PC-3 (cell line): ENCODE results near the gene TBXAS1. TPM values are rescaled to one million over a fixed set of nuclear protein-coding genes. Genes with fewer than 3 reads are reported as not detected.

Experiments used
- ATAC-seq: fragments of 200-7000 bp; cut with Tn5 transposase; 2 replicates; pipeline ENCODE4 v1.9.1; 2020; ENCODE audit warnings: mild to moderate bottlenecking, moderate library complexity
- BruUV-seq: library from RNA; stranded (reverse); fragments of 400-500 nt; replicated peaks from 2 replicates; lab custom pipeline; 2021; lab: Mats Ljungman, UMichigan
- CTCF ChIA-PET: fragments of 300-600 bp; sonication (Branson Sonifier 250); formaldehyde crosslinking; loops from one replicate; lab custom pipeline; 2022; ENCODE audit warnings: antibody characterized with exemption; lab: Charles Lee
- POLR2A ChIA-PET: fragments of 300-600 bp; sonication (Branson Sonifier 250); formaldehyde crosslinking; loops from one replicate; lab custom pipeline; 2022; ENCODE audit warnings: antibody characterized with exemption; ENCODE audit not compliant: unreplicated experiment; lab: Charles Lee
- DNase-seq: peaks from one replicate; pipeline ENCODE4 v3.0.0-alpha.2; 2015
- H2AFZ ChIP-seq: fragments of 300-600 bp; sonication (generic); 2 replicates; pipeline ENCODE4 v1.6.0; 2016; ENCODE audit warnings: antibody characterized with exemption, low read length
- H3F3A ChIP-seq: fragments of 300-600 bp; sonication (generic); one replicate; pipeline ENCODE4 v1.6.0; 2017; ENCODE audit warnings: antibody characterized with exemption, low read length, control low read depth, mild to moderate bottlenecking; ENCODE audit not compliant: unreplicated experiment
- H3K27ac ChIP-seq: fragments of 300-600 bp; sonication (generic); 2 replicates; pipeline ENCODE4 v1.5.1; 2016; ENCODE audit warnings: mild to moderate bottlenecking, low read length
- H3K27me3 ChIP-seq: fragments of 300-600 bp; sonication (generic); 2 replicates; pipeline ENCODE4 v1.6.1; 2016; ENCODE audit warnings: low read length, mixed read lengths
- H3K36me3 ChIP-seq: fragments of 300-600 bp; sonication (generic); 2 replicates; pipeline ENCODE4 v1.6.1; 2016; ENCODE audit warnings: low read depth, mixed run types, low read length, mixed read lengths
- H3K4me1 ChIP-seq: fragments of 300-600 bp; sonication (generic); 2 replicates; pipeline ENCODE4 v1.5.1; 2016; ENCODE audit warnings: low read length; ENCODE audit not compliant: insufficient read depth
- H3K4me2 ChIP-seq: fragments of 300-600 bp; sonication (generic); 2 replicates; pipeline ENCODE4 v1.6.0; 2016; ENCODE audit warnings: low read length
- H3K4me3 ChIP-seq: fragments of 300-600 bp; sonication (generic); 2 replicates; pipeline ENCODE4 v1.5.1; 2016; ENCODE audit warnings: mild to moderate bottlenecking, low read length, mixed read lengths
- H3K79me2 ChIP-seq: fragments of 300-600 bp; sonication (generic); 2 replicates; pipeline ENCODE4 v1.6.1; 2017; ENCODE audit warnings: low read length, mixed read lengths
- H3K9ac ChIP-seq: fragments of 300-600 bp; sonication (generic); 2 replicates; pipeline ENCODE4 v1.6.0; 2016; ENCODE audit warnings: mild to moderate bottlenecking, low read length
- H3K9me2 ChIP-seq: fragments of 300-600 bp; sonication (generic); replicated peaks from 2 replicates; pipeline ENCODE4 v1.6.1; 2016; ENCODE audit warnings: mixed run types, low read length, mixed read lengths
- H3K9me3 ChIP-seq: fragments of 300-600 bp; sonication (generic); 2 replicates; pipeline ENCODE4 v1.6.1; 2016; ENCODE audit warnings: low read length, mixed read lengths
- H4K20me1 ChIP-seq: fragments of 300-600 bp; sonication (generic); 2 replicates; pipeline ENCODE4 v1.6.1; 2016; ENCODE audit warnings: low read length, mixed read lengths
- EZH2 ChIP-seq: fragments of 300-600 bp; sonication (generic); IDR thresholded peaks from one replicate; pipeline ENCODE4 v1.6.1; 2017; ENCODE audit warnings: antibody characterized with exemption, mild to moderate bottlenecking, low read length; ENCODE audit not compliant: unreplicated experiment
- EZH2phosphoT487 ChIP-seq: fragments of 300-600 bp; sonication (generic); IDR thresholded peaks from 2 replicates; pipeline ENCODE4 v1.6.1; 2018; ENCODE audit warnings: mild to moderate bottlenecking, antibody characterized with exemption, low read length, borderline replicate concordance
- intact Hi-C: fragments of 100-400 bp; cut with micrococcal nuclease; formaldehyde crosslinking; loops from 2 replicates; pipeline ENCODE4 v1.9.0; 2023
- total RNA-seq: library from RNA; depleted of rRNA; stranded (reverse); fragments of >200 nt; gene quantifications from 2 replicates; pipeline ENCODE4 v1.2.3, GENCODE V29; 2014
- TF ChIP-seq, protein P1 (sequence below): fragments of 300-600 bp; sonication (generic); conservative IDR thresholded peaks from 2 replicates; pipeline ENCODE4 v1.5.1; 2017; ENCODE audit warnings: antibody characterized with exemption, low read depth, mild to moderate bottlenecking, low read length

The TBXAS1 gene
- total RNA-seq, 1 experiment from 2014 or later = 21.8 TPM

DNA sequence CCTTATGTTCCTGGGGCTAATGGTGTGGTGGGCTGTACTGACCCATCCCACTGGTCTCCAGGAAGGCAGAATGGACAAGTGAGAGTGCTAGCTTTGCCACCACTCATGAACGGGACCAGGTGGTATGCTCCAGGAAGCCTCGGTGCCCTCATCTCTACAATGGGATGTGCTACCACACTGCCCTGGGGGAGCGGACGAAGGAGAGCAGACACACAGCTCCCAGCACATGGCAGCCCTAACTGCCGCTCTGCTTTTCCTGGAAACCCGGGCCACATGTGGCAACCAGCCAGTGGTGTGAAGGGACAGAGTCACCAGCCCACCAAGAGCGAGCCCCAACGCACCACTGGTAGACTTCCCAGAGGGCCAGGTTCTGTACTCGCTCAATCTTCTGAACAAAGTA lies 197.9 kb downstream of the TBXAS1 start:
- no peaks in the 10 kb centered on the region for H3K27me3 ChIP-seq
- no peaks in the 10 kb centered on the region for H3F3A ChIP-seq
- no peaks in the 10 kb centered on the region for H4K20me1 ChIP-seq
- no peak overlapping the region for H2AFZ ChIP-seq
- no TSS peak for BruUV-seq
- no peaks in the 10 kb centered on the region for H3K36me3 ChIP-seq
- POLR2A ChIA-PET = no interaction called here
- CTCF ChIA-PET = no interaction called here
- H3K9ac ChIP-seq = no peak overlapping the region
- no peaks in the 10 kb centered on the region for H3K9me3 ChIP-seq
- no peak for ATAC-seq
- TF ChIP-seq EZH2 (no peak), EZH2phosphoT487 (no peak)
- TF ChIP-seq, protein P1, sequence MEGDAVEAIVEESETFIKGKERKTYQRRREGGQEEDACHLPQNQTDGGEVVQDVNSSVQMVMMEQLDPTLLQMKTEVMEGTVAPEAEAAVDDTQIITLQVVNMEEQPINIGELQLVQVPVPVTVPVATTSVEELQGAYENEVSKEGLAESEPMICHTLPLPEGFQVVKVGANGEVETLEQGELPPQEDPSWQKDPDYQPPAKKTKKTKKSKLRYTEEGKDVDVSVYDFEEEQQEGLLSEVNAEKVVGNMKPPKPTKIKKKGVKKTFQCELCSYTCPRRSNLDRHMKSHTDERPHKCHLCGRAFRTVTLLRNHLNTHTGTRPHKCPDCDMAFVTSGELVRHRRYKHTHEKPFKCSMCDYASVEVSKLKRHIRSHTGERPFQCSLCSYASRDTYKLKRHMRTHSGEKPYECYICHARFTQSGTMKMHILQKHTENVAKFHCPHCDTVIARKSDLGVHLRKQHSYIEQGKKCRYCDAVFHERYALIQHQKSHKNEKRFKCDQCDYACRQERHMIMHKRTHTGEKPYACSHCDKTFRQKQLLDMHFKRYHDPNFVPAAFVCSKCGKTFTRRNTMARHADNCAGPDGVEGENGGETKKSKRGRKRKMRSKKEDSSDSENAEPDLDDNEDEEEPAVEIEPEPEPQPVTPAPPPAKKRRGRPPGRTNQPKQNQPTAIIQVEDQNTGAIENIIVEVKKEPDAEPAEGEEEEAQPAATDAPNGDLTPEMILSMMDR = no peak
- intact Hi-C loops = no loop called here
- H3K79me2 ChIP-seq = no peaks in the 10 kb centered on the region
- no peaks in the 10 kb centered on the region for H3K4me1 ChIP-seq
- no peaks in the 10 kb centered on the region for H3K9me2 ChIP-seq
- DNase-seq = no peak
- no peak overlapping the region for H3K27ac ChIP-seq
- H3K4me3 ChIP-seq = no peak overlapping the region
- H3K4me2 ChIP-seq = no peak overlapping the region

DNA sequence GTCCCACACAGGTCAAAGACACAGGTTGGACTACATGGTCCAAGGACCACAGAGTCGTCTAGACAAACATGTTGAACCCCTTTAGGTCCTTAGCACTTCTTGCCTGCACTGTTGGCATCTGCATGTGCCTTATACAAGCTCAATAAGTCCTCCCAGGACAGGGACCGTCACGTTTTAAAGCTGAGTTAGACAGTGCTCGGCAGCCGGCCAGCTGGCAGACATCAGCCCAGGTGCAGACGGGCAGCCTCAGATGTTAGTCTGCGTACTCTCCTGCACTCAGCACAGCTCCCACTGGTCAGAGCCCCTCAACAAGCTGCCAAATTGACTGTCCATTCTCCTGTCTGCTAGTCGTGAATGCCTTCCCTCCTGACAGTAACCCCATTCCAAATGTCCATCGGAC lies 198.8 kb downstream of the TBXAS1 start:
- ChIA-PET CTCF (no interaction called here), POLR2A (no interaction called here)
- no peaks in the 10 kb centered on the region for H3K36me3 ChIP-seq
- intact Hi-C loops = no loop called here
- no TSS peak for BruUV-seq
- H3K4me3 ChIP-seq = no peak overlapping the region
- H3K4me2 ChIP-seq = no peak overlapping the region
- ATAC-seq (no peak), DNase-seq (no peak)
- H4K20me1 ChIP-seq = no peaks in the 10 kb centered on the region
- no peaks in the 10 kb centered on the region for H3F3A ChIP-seq
- no peaks in the 10 kb centered on the region for H3K27me3 ChIP-seq
- no peak overlapping the region for H3K9ac ChIP-seq
- H3K9me2 ChIP-seq = no peaks in the 10 kb centered on the region
- peaks cover 6% of the 10 kb centered on the region for H3K4me1 ChIP-seq
- no peaks in the 10 kb centered on the region for H3K79me2 ChIP-seq
- H3K27ac ChIP-seq = no peak overlapping the region
- H3K9me3 ChIP-seq = no peaks in the 10 kb centered on the region
- no peak overlapping the region for H2AFZ ChIP-seq
- no peak for TF ChIP-seq EZH2phosphoT487
- TF ChIP-seq, protein P1 = no peak
- TF ChIP-seq EZH2 = no peak

DNA sequence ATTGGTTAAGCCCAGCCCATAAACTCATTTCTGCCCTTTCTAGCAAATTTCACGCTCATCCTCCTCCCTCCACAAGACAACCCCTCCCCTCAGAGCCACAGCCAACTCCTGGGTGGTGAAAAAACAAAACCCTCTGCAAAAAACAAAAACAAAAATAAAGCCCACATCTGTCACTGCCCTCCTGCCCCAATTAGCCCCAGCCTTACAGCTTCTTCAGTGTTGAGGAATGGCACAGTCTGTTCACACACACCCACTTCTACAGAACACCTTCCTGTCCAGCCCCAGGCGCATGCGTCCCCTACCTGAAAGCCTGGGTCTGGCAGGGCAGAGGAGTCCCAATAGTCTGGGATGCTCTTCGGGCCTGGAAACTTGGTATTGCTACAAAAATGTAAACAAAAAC lies 199.2 kb downstream of the TBXAS1 start:
- CTCF ChIA-PET = no interaction called here
- Histone ChIP-seq H3K79me2 (no peaks in the 10 kb centered on the region), H3K9me2 (no peaks in the 10 kb centered on the region), H3K36me3 (no peaks in the 10 kb centered on the region), H3K27ac (no peak overlapping the region), H3K9me3 (no peaks in the 10 kb centered on the region), H3K27me3 (no peaks in the 10 kb centered on the region), H3K4me1 (peaks cover 10% of the 10 kb centered on the region), H3K9ac (no peak overlapping the region), H4K20me1 (no peaks in the 10 kb centered on the region), H2AFZ (no peak overlapping the region), H3K4me2 (no peak overlapping the region), H3K4me3 (no peak overlapping the region), H3F3A (no peaks in the 10 kb centered on the region)
- DNase-seq (no peak), ATAC-seq (no peak)
- no peak for TF ChIP-seq EZH2phosphoT487
- TF ChIP-seq, protein P1 = no peak
- TF ChIP-seq EZH2 = no peak
- BruUV-seq = no TSS peak
- POLR2A ChIA-PET = no interaction called here
- intact Hi-C loops = no loop called here
